Adrenal gland (tissue), 5 donors: ENCODE data around the gene PLD4.

Experiments used
- POLR2A ChIP-seq, 2 donors: fragments of 450-650 bp; IDR thresholded peaks; one replicate each; pipeline ENCODE4 v1.6.1; 2017; ENCODE audit warnings: antibody characterized with exemption in 2 of 2, mild to moderate bottlenecking in 2 of 2, moderate library complexity in 1 of 2
- TF ChIP-seq, protein P1 (sequence below), 6 experiments: fragments of 450-650 bp in 4 of 6; fragments of 200-600 bp in 2 of 6; sonication (generic) in 1 of 6; IDR thresholded peaks; 1 replicate in 5 of 6; 2 replicates in 1 of 6; pipeline versions ENCODE4 v1.5.1 to v1.8.0; 2016 to 2021; ENCODE audit warnings: antibody characterized with exemption in 6 of 6, mild to moderate bottlenecking in 2 of 6, moderate library complexity in 1 of 6
- donor health status: DM: no; HTN: no; CAD: no.

GRCh38 chr14:104899781-104900180 is 24.9 kb upstream of the PLD4 start:
- TF ChIP-seq, protein P1, sequence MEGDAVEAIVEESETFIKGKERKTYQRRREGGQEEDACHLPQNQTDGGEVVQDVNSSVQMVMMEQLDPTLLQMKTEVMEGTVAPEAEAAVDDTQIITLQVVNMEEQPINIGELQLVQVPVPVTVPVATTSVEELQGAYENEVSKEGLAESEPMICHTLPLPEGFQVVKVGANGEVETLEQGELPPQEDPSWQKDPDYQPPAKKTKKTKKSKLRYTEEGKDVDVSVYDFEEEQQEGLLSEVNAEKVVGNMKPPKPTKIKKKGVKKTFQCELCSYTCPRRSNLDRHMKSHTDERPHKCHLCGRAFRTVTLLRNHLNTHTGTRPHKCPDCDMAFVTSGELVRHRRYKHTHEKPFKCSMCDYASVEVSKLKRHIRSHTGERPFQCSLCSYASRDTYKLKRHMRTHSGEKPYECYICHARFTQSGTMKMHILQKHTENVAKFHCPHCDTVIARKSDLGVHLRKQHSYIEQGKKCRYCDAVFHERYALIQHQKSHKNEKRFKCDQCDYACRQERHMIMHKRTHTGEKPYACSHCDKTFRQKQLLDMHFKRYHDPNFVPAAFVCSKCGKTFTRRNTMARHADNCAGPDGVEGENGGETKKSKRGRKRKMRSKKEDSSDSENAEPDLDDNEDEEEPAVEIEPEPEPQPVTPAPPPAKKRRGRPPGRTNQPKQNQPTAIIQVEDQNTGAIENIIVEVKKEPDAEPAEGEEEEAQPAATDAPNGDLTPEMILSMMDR (IDR thresholded peaks at IDR 0.05), result no peak
- no peak for TF ChIP-seq POLR2A (IDR thresholded peaks at IDR 0.05)
